Loucy (cell line): ENCODE data around the gene RHOH.

ENCODE experiments used
- CTCF ChIP-seq: fragments of 200-600 bp; sonication (generic); conservative IDR thresholded peaks from 2 replicates; pipeline ENCODE4 v1.5.1; 2014; ENCODE audit warnings: mild to moderate bottlenecking, antibody characterized with exemption, low read length
- EZH2phosphoT487 ChIP-seq: fragments of 200-600 bp; IDR thresholded peaks from 2 replicates; pipeline ENCODE4 v1.6.1; 2018; ENCODE audit warnings: antibody characterized with exemption, mild to moderate bottlenecking, moderate library complexity, borderline replicate concordance

- TF ChIP-seq CTCF (no peak), EZH2phosphoT487 (no peak)
Observed at GRCh38 chr4:40199999-40200874, 3.4 kb downstream of the RHOH start.
